Erythroblast (primary cell): ENCODE measurements around the gene MT1B.
"Not testable (repeated sequence)": the region's sequence is repeated elsewhere in the genome, so short reads cannot be mapped to it uniquely, and the experiment has no call there.

Experiments
- GATA1 ChIP-seq: IDR thresholded peaks from 2 replicates; pipeline ENCODE4 v1.6.1; 2011; ENCODE audit warnings: low read depth, mild to moderate bottlenecking, control low read depth, low read length, moderate library complexity
- POLR2A ChIP-seq: IDR thresholded peaks from 2 replicates; pipeline ENCODE4 v1.6.1; 2011; ENCODE audit warnings: mild to moderate bottlenecking, low read length

DNA sequence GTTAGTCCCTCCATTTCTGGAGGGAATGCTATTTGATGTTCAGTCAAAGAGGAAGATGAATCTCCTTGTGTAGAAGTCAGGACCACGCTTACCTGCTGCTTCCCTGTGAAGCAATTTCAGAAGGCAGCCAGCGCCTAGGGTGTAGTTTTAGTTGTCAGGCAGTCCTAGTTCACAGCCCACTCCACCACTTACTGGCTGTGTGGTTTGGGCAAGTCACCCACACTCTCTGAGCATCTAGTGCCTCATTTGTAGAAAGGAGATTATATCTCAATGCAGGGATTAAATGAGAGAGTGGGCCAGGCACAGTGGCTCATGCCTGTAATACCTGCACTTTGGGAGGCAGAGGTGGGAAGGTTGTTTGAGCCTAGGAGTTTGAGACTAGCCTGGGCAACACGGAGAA lies 20.5 kb downstream of the MT1B start:
- TF ChIP-seq POLR2A, GATA1: not testable (repeated sequence)
